Transverse colon (tissue), 3 donors: ENCODE data around the gene LMOD1.

ENCODE experiments used
- EP300 ChIP-seq: sonication (generic); formaldehyde crosslinking; IDR thresholded peaks from one replicate; pipeline ENCODE4 v1.6.1; 2017; ENCODE audit warnings: antibody characterized with exemption, low read depth
- TF ChIP-seq, protein P1 (sequence below), 5 experiments: fragments of 200-600 bp in 3 of 5; fragments of 450-650 bp in 2 of 5; sonication (generic) in 3 of 5; IDR thresholded peaks; 1 replicate in 2 of 5; 2 replicates in 3 of 5; pipeline ENCODE4 v1.5.1; 2016 to 2017; ENCODE audit warnings: antibody characterized with exemption in 5 of 5, inconsistent platforms in 3 of 5, mild to moderate bottlenecking in 2 of 5, moderate library complexity in 1 of 5

GRCh38 chr1:201968202-201968925 is 22.0 kb upstream of the LMOD1 start:
- TF ChIP-seq, protein P1, sequence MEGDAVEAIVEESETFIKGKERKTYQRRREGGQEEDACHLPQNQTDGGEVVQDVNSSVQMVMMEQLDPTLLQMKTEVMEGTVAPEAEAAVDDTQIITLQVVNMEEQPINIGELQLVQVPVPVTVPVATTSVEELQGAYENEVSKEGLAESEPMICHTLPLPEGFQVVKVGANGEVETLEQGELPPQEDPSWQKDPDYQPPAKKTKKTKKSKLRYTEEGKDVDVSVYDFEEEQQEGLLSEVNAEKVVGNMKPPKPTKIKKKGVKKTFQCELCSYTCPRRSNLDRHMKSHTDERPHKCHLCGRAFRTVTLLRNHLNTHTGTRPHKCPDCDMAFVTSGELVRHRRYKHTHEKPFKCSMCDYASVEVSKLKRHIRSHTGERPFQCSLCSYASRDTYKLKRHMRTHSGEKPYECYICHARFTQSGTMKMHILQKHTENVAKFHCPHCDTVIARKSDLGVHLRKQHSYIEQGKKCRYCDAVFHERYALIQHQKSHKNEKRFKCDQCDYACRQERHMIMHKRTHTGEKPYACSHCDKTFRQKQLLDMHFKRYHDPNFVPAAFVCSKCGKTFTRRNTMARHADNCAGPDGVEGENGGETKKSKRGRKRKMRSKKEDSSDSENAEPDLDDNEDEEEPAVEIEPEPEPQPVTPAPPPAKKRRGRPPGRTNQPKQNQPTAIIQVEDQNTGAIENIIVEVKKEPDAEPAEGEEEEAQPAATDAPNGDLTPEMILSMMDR (IDR thresholded peaks at IDR 0.05): no peak
- TF ChIP-seq EP300: no peak
